ENCODE measurements around the gene GOLGA1. TPM values are rescaled to one million over a fixed set of nuclear protein-coding genes. Genes with fewer than 3 reads are reported as not detected.
"Not testable (repeated sequence)": the region's sequence is repeated elsewhere in the genome, so short reads cannot be mapped to it uniquely, and the experiment has no call there.

The GOLGA1 gene
- total RNA-seq, 6 donors from 2014 or later: 15.5 to 53.4 (median 19.8) TPM

GRCh38 chr9:124964604-124965003, 23.7 kb upstream of the GOLGA1 start:
- no peak for ATAC-seq (ENCODE audit: low FRiP score in 2 of 2)
- Histone ChIP-seq H3K36me3 (peaks cover 0 to 15% (median 0%) of the 10 kb centered on the region in 4 donors), H3K9me3 (no peaks in the 10 kb centered on the region), H3K27ac (no peak overlapping the region), H3K4me3 (no peak overlapping the region), H3K27me3 (no peaks in the 10 kb centered on the region), H3K4me1 (no peaks in the 10 kb centered on the region)
- 49 to 51% methylated on average over 2 of the region's 2 CpGs for whole genome bisulfite sequencing, 2 donors
- no peak for DNase-seq
- TF ChIP-seq POLR2AphosphoS5 (IDR thresholded peaks at IDR 0.05) (no peak), CTCF (IDR thresholded peaks at IDR 0.05) (no peak), POLR2A (IDR thresholded peaks at IDR 0.05) (no peak), EP300 (IDR thresholded peaks at IDR 0.05) (no peak)

- no peak for DNase-seq
- no peaks in the 10 kb centered on the region for H3K27me3 ChIP-seq
- WGBS, 2 donors: 82 to 91% methylated on average over 2 of the region's 2 CpGs
- no peak overlapping the region for H3K4me3 ChIP-seq
- ATAC-seq (ENCODE audit: low FRiP score in 2 of 2): no peak
- H3K27ac ChIP-seq: no peak overlapping the region
- TF ChIP-seq EP300 (IDR thresholded peaks at IDR 0.05) (no peak), CTCF (IDR thresholded peaks at IDR 0.05) (no peak), POLR2AphosphoS5 (IDR thresholded peaks at IDR 0.05) (no peak), POLR2A (IDR thresholded peaks at IDR 0.05) (no peak)
- H3K36me3 ChIP-seq: peaks cover 0 to 15% (median 0%) of the 10 kb centered on the region in 4 donors
- H3K9me3 ChIP-seq: no peaks in the 10 kb centered on the region
- no peaks in the 10 kb centered on the region for H3K4me1 ChIP-seq
Measured at GRCh38 chr9:124964056-124964455, 23.2 kb upstream of the GOLGA1 start.

DNA sequence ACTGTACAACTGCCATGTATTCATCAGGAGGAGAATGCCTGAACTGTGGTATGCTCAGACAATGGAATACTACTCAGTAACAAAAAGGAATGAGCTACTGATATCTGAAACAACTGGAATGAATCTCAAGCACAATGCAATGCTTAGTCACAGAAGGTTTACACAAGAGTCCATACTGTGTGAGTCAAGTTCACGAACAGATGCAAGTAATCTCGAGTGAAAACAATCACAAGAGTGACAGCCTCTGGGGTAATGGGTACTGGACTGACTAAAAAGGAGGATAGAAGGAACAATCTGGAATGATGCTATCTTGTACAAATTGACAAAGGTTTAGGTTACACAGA, 19.5 kb upstream of the GOLGA1 start:
- no peak for TF ChIP-seq POLR2AphosphoS5 (IDR thresholded peaks at IDR 0.05)
- TF ChIP-seq POLR2A (IDR thresholded peaks at IDR 0.05): no peak
- no peak for TF ChIP-seq CTCF (IDR thresholded peaks at IDR 0.05)
- TF ChIP-seq EP300 (IDR thresholded peaks at IDR 0.05): no peak
- no peak overlapping the region for H3K27ac ChIP-seq
- H3K4me1 ChIP-seq: no peaks in the 10 kb centered on the region
- no peaks in the 10 kb centered on the region for H3K27me3 ChIP-seq
- no peak for DNase-seq
- WGBS, 2 donors: 91 to 93% methylated on average over 2 of the region's 2 CpGs
- H3K36me3 ChIP-seq: no peaks in the 10 kb centered on the region
- ATAC-seq (ENCODE audit: low FRiP score in 2 of 2): no peak
- H3K4me3 ChIP-seq: no peak overlapping the region
- H3K9me3 ChIP-seq: no peaks in the 10 kb centered on the region

DNA sequence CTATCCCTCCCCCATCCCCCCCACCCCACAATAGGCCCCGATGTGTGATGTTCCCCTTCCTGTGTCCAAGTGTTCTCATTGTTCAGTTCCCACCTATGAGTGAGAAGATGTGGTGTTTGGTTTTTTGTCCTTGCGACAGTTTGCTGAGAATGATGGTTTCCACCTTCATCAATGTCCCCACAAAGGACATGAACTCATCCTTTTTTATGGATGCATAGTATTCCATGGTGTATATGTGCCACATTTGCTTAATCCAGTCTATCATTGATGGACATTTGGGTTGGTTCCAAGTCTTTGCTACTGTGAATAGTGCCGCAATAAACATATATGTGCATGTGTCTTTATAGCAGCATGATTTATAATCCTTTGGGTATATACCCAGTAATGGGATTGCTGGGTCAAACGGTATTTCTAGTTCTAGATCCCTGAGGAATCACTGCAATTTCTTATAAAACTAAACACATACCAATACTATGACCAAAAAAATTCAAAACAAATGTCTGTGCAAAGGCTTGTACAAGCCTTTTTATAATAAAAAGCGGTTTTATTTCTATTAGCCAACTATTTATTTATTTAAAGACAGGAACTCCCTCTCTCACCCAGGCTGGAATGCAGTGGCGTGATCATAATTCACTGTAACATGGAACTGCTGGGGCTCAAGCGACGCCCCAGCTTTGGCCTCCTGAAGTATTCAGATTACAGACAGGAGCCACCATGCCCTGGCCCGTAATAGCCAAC, 19.0 kb upstream of the GOLGA1 start:
- 92 to 98% methylated on average over 9 of the region's 9 CpGs for WGBS, 2 donors
- not testable (repeated sequence) for H3K36me3 ChIP-seq

GRCh38 chr9:124954255-124954654, 13.4 kb upstream of the GOLGA1 start:
- Histone ChIP-seq H3K9me3 (no peaks in the 10 kb centered on the region), H3K27ac (no peak overlapping the region), H3K36me3 (peaks cover 0 to 13% (median 0%) of the 10 kb centered on the region in 4 donors), H3K27me3 (no peaks in the 10 kb centered on the region), H3K4me1 (no peaks in the 10 kb centered on the region), H3K4me3 (no peak overlapping the region)
- TF ChIP-seq EP300 (IDR thresholded peaks at IDR 0.05) (no peak), POLR2A (IDR thresholded peaks at IDR 0.05) (no peak), POLR2AphosphoS5 (IDR thresholded peaks at IDR 0.05) (no peak), CTCF (IDR thresholded peaks at IDR 0.05) (no peak)
- no peak for DNase-seq
- 91 to 96% methylated on average over 1 of the region's 1 CpG for WGBS, 2 donors
- no peak for ATAC-seq (ENCODE audit: low FRiP score in 2 of 2)

More for the DNA sequence above, 19.0 kb upstream of the GOLGA1 start:
- not testable (repeated sequence) for DNase-seq; H3K9me3 ChIP-seq; H3K27me3 ChIP-seq; H3K4me1 ChIP-seq; H3K4me3 ChIP-seq; ATAC-seq (ENCODE audit: low FRiP score in 2 of 2); H3K27ac ChIP-seq

Data from upper lobe of left lung (tissue), 6 donors.